Activated CD8-positive, alpha-beta memory T cell treated with anti-CD3 and anti-CD28 coated beads, Interleukin-2, amount 50 U/mL, for 1 hour (primary cell): ENCODE measurements around the gene GPR179.

ENCODE experiments used
- DNase-seq: peaks from one replicate; pipeline ENCODE4 v3.0.0-alpha.2; 2020; ENCODE audit errors: extremely low read depth

Gene GPR179, protein sequence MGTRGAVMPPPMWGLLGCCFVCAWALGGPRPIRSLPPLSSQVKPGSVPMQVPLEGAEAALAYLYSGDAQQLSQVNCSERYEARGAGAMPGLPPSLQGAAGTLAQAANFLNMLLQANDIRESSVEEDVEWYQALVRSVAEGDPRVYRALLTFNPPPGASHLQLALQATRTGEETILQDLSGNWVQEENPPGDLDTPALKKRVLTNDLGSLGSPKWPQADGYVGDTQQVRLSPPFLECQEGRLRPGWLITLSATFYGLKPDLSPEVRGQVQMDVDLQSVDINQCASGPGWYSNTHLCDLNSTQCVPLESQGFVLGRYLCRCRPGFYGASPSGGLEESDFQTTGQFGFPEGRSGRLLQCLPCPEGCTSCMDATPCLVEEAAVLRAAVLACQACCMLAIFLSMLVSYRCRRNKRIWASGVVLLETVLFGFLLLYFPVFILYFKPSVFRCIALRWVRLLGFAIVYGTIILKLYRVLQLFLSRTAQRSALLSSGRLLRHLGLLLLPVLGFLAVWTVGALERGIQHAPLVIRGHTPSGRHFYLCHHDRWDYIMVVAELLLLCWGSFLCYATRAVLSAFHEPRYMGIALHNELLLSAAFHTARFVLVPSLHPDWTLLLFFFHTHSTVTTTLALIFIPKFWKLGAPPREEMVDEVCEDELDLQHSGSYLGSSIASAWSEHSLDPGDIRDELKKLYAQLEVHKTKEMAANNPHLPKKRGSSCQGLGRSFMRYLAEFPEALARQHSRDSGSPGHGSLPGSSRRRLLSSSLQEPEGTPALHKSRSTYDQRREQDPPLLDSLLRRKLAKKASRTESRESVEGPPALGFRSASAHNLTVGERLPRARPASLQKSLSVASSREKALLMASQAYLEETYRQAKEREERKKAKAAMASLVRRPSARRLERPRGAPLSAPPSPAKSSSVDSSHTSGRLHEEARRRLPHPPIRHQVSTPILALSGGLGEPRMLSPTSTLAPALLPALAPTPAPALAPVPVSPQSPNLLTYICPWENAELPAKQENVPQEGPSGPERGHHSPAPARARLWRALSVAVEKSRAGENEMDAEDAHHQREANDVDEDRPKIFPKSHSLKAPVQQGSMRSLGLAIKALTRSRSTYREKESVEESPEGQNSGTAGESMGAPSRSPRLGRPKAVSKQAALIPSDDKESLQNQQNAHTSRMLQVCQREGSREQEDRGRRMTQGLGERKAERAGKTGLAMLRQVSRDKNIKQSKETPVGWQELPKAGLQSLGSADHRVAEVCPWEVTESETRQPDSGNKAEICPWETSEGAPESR (N-terminal part only)

GRCh38 chr17:38343608-38344419, at the start of gene GPR179:
GPR179 (minus strand) TSS chr17:38343956; CDS start chr17:38343789, 167 bp downstream.
- DNase-seq = no peak

DNA sequence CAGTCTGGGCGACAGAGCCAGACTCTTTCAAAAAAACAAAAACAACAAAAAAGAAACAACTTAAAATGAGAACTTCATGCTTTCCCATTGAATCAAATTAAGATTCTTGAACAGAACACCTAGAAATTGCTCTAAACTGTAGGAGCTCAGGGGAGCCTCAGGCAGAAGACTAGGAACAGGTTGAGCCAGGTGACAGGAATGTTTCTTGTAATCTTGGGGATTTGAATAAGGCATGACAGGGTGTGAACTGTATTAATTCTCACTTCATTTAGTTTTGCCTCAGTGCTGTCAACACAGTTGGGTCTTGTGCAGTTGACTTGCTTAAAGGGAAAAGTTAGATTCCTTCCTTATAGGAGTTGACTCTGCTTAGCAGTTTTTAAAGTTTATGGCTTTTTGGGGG, 35.7 kb upstream of the GPR179 start:
- DNase-seq = no peak

GRCh38 chr17:38369124-38369886, 25.5 kb upstream of the GPR179 start:
- no peak for DNase-seq

GRCh38 chr17:38364741-38365140, 21.0 kb upstream of the GPR179 start:
- DNase-seq = no peak

GRCh38 chr17:38363016-38363415, 19.3 kb upstream of the GPR179 start:
- DNase-seq = no peak

GRCh38 chr17:38361694-38362465, 18.1 kb upstream of the GPR179 start:
- DNase-seq = no peak

DNA sequence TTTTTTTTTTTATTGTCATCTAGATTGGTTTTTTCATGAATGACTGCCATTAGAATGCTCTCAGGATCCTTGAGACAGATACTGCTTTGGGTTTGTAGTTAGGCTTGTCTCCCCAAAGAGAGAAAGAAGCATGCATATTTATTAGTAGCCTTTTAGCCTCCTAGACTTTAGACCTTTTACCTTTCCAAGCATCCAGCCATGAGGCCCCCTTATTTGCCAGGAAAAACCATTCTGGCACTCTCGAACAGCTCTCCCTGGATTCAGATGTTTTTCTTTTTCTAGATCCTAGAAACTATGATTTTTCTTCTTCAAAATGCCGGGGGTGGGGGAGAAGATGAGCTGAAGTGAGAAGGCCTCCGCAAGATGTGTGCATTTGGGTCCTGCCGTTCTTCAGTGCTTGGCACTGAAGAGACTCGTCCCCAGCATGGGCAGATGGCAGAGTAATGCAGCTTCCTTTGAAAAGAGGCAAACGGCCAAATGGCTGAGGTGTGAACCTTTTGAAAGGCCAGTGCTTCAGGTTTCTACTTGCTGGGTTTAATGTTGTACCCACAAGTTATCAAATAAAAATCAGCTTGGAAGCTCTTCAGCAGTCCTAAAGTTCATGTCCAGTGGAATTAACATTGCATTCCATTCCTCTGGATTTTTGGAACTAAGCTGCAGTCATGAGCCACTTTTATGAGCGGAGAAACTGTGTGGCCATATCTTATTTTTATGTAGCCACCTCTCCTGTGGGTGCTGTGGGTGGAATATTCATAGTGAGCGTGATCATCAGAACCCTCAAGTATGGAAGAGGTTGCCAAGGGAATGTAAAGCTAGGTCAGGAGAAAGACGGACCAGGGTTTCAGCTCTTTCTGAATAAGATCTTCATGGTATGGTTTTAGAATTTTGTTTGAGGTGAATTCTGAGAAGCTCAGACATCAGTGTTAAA, 15.1 kb upstream of the GPR179 start:
- DNase-seq = no peak

GRCh38 chr17:38357486-38358123, 13.8 kb upstream of the GPR179 start:
- DNase-seq = no peak

GRCh38 chr17:38355251-38355650, 11.5 kb upstream of the GPR179 start:
- no peak for DNase-seq

GRCh38 chr17:38354466-38354865, 10.7 kb upstream of the GPR179 start:
- DNase-seq = no peak

- no peak for DNase-seq
Observed at GRCh38 chr17:38353668-38354067, 9.9 kb upstream of the GPR179 start.

GRCh38 chr17:38353086-38353604, 9.4 kb upstream of the GPR179 start:
- DNase-seq = no peak

DNA sequence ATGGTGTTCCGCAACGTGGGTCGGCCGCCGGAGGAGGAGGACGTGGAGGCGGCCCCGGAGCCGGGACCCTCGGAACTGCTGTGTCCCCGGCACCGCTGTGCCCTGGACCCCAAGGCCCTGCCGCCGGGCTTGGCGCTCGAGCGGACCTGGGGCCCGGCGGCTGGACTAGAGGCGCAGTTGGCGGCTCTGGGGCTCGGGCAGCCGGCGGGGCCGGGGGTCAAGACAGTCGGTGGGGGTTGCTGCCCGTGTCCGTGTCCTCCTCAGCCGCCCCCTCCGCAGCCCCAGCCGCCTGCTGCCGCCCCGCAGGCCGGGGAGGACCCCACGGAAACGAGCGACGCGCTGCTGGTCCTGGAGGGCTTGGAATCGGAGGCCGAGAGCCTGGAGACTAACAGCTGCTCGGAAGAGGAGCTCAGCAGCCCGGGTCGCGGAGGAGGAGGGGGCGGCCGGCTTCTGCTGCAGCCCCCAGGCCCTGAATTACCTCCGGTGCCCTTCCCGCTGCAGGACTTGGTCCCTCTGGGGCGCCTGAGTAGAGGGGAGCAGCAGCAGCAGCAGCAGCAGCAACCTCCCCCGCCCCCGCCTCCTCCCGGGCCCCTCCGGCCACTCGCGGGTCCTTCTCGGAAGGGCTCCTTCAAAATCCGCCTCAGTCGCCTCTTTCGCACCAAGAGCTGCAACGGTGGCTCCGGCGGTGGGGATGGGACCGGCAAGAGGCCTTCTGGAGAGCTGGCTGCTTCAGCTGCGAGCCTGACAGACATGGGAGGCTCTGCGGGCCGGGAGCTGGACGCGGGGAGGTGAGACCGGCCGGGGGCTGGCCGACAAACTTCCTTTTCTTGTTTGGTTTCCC, 8.7 kb upstream of the GPR179 start:
- DNase-seq = no peak

DNA sequence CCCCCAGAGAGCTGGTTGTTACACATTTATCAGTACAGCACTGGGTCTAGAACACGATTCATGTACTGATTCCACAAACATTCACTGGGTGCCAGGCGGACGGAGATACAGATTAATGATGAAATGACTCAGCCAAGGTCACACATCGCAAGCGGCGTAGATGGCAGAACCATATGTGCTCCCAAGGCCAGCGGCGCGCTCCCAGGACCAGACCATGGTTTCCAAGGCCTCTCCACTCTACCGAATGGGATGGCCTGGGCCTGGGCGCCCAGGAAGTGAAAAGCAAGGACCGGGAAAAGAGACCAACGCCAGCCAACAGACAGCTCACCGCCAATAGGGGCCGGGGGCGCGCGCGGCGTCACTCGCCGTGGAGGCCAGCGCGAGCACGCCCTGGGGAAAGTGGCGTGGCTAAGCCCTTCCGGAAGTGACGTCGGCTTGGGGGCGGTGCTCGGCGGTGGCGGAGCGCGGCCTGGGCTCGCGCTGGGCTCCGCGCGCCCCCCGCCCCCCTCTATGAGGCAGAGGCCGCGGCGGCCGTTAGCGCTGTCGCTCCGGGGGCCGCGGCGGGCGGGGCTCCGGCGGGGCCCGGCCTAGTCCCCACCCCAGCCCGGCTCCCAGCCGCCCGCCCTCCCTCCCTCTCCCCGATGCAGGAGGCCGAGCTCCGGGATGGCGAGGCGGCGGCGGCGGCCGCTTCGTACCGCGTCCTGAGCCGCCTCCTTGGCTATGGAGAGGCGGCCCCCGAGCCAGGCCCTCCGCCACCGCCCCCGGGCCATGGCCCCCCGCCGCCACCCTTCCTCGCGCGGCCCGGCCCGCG, 7.9 kb upstream of the GPR179 start, which contains the start of gene SOCS7:
Gene SOCS7, plus strand, starts transcription at position 433 of the 811 bp plus-strand sequence. Its CDS starts 209 bp downstream, at position 642.
- peak; percentile 79 for DNase-seq

GRCh38 chr17:38350035-38350434, 6.3 kb upstream of the GPR179 start:
- no peak for DNase-seq
